ENCODE data around the gene NPL.

DNA sequence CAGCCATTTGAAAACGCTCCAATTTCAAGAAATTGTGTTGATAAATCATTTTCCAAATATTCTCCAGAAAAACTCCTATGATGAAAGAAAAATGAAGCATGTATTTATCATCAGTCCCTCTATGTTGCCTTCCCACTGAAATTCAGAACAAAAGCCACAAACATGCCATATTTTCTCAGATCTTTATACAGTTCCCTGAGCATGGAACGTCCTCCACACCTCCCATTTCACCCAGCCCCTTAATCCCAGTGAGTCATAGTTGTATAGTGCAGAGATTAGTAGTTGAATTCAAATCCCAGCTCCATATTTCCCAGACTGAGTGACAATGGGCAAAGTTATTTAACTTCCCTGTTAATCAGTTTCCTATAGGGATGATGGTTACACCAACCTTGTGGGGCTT lies 20.6 kb upstream of the NPL start:
- TF ChIP-seq, protein P1, sequence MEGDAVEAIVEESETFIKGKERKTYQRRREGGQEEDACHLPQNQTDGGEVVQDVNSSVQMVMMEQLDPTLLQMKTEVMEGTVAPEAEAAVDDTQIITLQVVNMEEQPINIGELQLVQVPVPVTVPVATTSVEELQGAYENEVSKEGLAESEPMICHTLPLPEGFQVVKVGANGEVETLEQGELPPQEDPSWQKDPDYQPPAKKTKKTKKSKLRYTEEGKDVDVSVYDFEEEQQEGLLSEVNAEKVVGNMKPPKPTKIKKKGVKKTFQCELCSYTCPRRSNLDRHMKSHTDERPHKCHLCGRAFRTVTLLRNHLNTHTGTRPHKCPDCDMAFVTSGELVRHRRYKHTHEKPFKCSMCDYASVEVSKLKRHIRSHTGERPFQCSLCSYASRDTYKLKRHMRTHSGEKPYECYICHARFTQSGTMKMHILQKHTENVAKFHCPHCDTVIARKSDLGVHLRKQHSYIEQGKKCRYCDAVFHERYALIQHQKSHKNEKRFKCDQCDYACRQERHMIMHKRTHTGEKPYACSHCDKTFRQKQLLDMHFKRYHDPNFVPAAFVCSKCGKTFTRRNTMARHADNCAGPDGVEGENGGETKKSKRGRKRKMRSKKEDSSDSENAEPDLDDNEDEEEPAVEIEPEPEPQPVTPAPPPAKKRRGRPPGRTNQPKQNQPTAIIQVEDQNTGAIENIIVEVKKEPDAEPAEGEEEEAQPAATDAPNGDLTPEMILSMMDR (conservative IDR thresholded peaks at IDR 0.05 in 1 of 2, IDR thresholded peaks at IDR 0.05 in 1 of 2; ENCODE audit: low read depth in 1 of 2, low read length in 2 of 2): no peak
- TF ChIP-seq EZH2 (IDR thresholded peaks at IDR 0.05; ENCODE audit: low read length, missing control alignments): no peak
